ENCODE measurements around the gene RNASET2. TPM values are rescaled to one million over a fixed set of nuclear protein-coding genes. Genes with fewer than 3 reads are reported as not detected.

RNASET2 gene
- total and polyA plus RNA-seq, 10 of the 15 experiments (the other 5 are each of a cell fraction or from before 2014, with no cell fraction given), result 5.5 to 225 (median 50.2) TPM

DNA sequence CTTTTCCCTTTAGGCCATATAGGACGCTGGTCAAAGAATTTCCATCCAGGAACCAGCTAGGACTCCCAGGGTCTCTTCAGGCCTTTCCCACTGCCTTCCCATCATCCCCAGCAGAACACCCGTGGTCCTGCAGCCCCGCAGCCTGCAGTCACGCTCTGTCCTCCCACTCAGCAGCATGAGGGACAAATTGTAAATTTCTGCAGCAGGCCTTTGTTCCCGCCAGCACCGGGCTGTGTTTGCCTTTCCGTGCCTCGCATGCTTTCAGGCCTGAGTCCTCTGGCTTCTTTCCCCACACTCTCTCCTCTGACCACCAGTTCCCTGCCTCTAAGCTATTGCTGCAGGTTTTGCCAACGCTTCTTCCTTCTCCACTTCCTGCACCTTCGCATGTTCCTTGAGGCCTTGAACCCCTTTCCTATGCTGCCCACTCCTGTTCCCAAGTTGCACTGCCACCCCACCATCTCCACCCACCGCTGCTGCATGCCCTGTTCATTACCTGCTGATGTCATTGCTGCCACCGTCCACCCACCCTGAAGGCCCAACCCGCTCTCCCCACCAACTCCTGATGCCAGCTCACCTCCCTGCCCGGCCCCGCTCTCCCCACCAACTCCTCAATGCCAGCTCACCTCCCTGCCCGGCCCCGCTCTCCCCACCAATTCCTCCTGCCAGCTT, 49.8 kb downstream of the RNASET2 start:
- H3K4me2 ChIP-seq (ENCODE audit: control insufficient read depth, insufficient read depth), result no peak overlapping the region
- TF ChIP-seq TCF7 (IDR thresholded peaks at IDR 0.05; ENCODE audit: borderline replicate concordance) (no peak), SRF (IDR thresholded peaks at IDR 0.05; ENCODE audit: low read depth in 2 of 2, low read length in 2 of 2) (0 out of 4 replicates have a peak, but pooled peaks of 1 of the 2 experiments have one; percentile 8)
- no peak overlapping the region for H3K4me3 ChIP-seq
- in situ Hi-C loops (cut with MboI) (no loop called here), intact Hi-C loops (cut with micrococcal nuclease; ENCODE audit: unreplicated experiment) (no loop called here)
- FAIRE-seq, result no peak
- ChIA-PET SMC1A (ENCODE audit: uncharacterized antibody, unreplicated experiment) (interaction anchor here (0.6 to 1.6 kb wide), 2 partner anchors 84 to 132 kb away, joined by 5 read pairs; no protein-coding TSS in a partner anchor), POLR2A (no interaction called here), RAD21 (ENCODE audit: unreplicated experiment) (interaction anchor here (0.9 kb wide), 1 partner anchor 44 kb away, joined by 3 read pairs; no protein-coding TSS in a partner anchor), CTCF (interaction anchor here (1.3 to 1.9 kb wide), 4 partner anchors 12 to 235 kb away, joined by 3 to 10 read pairs (median 4); no protein-coding TSS in a partner anchor)
- H3K4me1 ChIP-seq (ENCODE audit: control insufficient read depth, insufficient read depth, low read length), result peaks cover 24% of the 10 kb centered on the region
- no peaks in the 10 kb centered on the region for H3K27me3 ChIP-seq (replicated peaks in 1 of 2; ENCODE audit: control insufficient read depth in 2 of 2, insufficient read depth in 2 of 2, low read length in 1 of 2)
- H3K9me3 ChIP-seq (replicated peaks; ENCODE audit: control insufficient read depth, insufficient read depth, low read length), result no peaks in the 10 kb centered on the region
- H2AFZ ChIP-seq (ENCODE audit: control insufficient read depth, low read depth, low read length), result no peak overlapping the region
- H4K20me1 ChIP-seq (ENCODE audit: control insufficient read depth, insufficient read depth), result no peaks in the 10 kb centered on the region
- H3K9ac ChIP-seq (ENCODE audit: control insufficient read depth, insufficient read depth, low read length), result no peak overlapping the region
- DNase-seq (ENCODE audit: low read depth, low spot score), result no peak
- H3K79me2 ChIP-seq (ENCODE audit: control insufficient read depth, insufficient read depth, low read length), result no peaks in the 10 kb centered on the region
- WGBS (ENCODE audit: insufficient coverage, insufficient replicate concordance, low lambda C conversion rate, missing lambda C conversion rate), result 86% methylated on average over 15 of the region's 17 CpGs
- H3K27ac ChIP-seq (ENCODE audit: control insufficient read depth, insufficient read depth), result no peak overlapping the region
- ATAC-seq, result no peak
- BruUV-seq (replicated peaks), result no TSS peak
- H3K36me3 ChIP-seq (ENCODE audit: control insufficient read depth in 2 of 2, insufficient read depth in 2 of 2, low read length in 1 of 2), result no peaks in the 10 kb centered on the region

DNA sequence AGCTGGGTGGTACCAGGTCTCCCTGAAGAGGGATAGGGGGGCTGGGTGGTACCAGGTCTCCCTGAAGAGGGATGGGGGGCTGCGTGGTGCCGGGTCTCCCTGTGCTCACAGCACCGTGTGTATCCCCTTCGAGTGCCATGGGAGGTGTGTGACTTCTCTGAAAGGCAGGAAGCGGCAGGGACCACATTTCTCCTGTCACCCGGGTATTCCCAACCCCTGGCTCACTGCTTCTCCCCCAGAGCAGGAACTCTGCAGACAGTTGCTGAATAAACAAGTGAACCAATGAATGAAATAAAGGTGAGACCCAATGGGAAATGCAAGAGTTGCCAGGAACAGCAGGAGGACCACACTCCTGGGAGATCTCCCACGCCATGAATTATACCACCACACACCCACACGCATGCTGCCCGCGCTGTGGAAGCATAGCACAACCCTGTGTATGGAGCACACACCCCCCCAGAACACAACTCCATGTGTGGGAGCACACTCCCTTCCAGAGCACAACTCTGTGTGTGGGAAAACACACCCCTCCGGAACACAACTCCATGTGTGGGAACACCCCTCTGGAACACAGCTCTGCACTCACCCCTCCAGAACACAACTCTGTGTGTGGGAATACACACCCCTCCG, 50.7 kb downstream of the RNASET2 start:
- ATAC-seq (no peak), FAIRE-seq (no peak), DNase-seq (ENCODE audit: low read depth, low spot score) (no peak)
- no peak overlapping the region for H2AFZ ChIP-seq (ENCODE audit: control insufficient read depth, low read depth, low read length)
- ChIA-PET CTCF (interaction anchor here (1.9 kb wide), 1 partner anchor 84 kb away, joined by 10 read pairs; no protein-coding TSS in a partner anchor), POLR2A (no interaction called here), SMC1A (ENCODE audit: uncharacterized antibody, unreplicated experiment) (no interaction called here), RAD21 (ENCODE audit: unreplicated experiment) (no interaction called here)
- no peaks in the 10 kb centered on the region for H4K20me1 ChIP-seq (ENCODE audit: control insufficient read depth, insufficient read depth)
- no peak overlapping the region for H3K9ac ChIP-seq (ENCODE audit: control insufficient read depth, insufficient read depth, low read length)
- H3K79me2 ChIP-seq (ENCODE audit: control insufficient read depth, insufficient read depth, low read length), result no peaks in the 10 kb centered on the region
- peaks cover 20% of the 10 kb centered on the region for H3K4me1 ChIP-seq (ENCODE audit: control insufficient read depth, insufficient read depth, low read length)
- WGBS (ENCODE audit: insufficient coverage, insufficient replicate concordance, low lambda C conversion rate, missing lambda C conversion rate), result 89% methylated on average over 11 of the region's 12 CpGs
- no peaks in the 10 kb centered on the region for H3K36me3 ChIP-seq (ENCODE audit: control insufficient read depth in 2 of 2, insufficient read depth in 2 of 2, low read length in 1 of 2)
- BruUV-seq (replicated peaks), result no TSS peak
- no peak overlapping the region for H3K4me3 ChIP-seq
- H3K9me3 ChIP-seq (replicated peaks; ENCODE audit: control insufficient read depth, insufficient read depth, low read length), result no peaks in the 10 kb centered on the region; the same call in 1 of the 3 replicates
- H3K4me2 ChIP-seq (ENCODE audit: control insufficient read depth, insufficient read depth), result no peak overlapping the region
- no peaks in the 10 kb centered on the region for H3K27me3 ChIP-seq (replicated peaks in 1 of 2; ENCODE audit: control insufficient read depth in 2 of 2, insufficient read depth in 2 of 2, low read length in 1 of 2)
- no peak overlapping the region for H3K27ac ChIP-seq (ENCODE audit: control insufficient read depth, insufficient read depth)
- in situ Hi-C loops (cut with MboI), result no loop called here
- intact Hi-C loops (cut with micrococcal nuclease; ENCODE audit: unreplicated experiment), result no loop called here
- TF ChIP-seq ZNF384 (IDR thresholded peaks at IDR 0.05; ENCODE audit: borderline replicate concordance, low read depth, low read length), result no peak

Measured in GM12878 (cell line).